ENCODE data around the gene FAM237A. TPM values are rescaled to one million over a fixed set of nuclear protein-coding genes. Genes with fewer than 3 reads are reported as not detected.

The FAM237A gene
- total RNA-seq (2021) = not detected in 2 replicates
- not detected for Bru-seq, nascent RNA
- not detected for BruChase-seq, experiment 1, labeled RNA remaining after a 2-hour chase
- BruChase-seq, experiment 2, labeled RNA remaining after a 6-hour chase = not detected
- long read RNA-seq = 0 reads

DNA sequence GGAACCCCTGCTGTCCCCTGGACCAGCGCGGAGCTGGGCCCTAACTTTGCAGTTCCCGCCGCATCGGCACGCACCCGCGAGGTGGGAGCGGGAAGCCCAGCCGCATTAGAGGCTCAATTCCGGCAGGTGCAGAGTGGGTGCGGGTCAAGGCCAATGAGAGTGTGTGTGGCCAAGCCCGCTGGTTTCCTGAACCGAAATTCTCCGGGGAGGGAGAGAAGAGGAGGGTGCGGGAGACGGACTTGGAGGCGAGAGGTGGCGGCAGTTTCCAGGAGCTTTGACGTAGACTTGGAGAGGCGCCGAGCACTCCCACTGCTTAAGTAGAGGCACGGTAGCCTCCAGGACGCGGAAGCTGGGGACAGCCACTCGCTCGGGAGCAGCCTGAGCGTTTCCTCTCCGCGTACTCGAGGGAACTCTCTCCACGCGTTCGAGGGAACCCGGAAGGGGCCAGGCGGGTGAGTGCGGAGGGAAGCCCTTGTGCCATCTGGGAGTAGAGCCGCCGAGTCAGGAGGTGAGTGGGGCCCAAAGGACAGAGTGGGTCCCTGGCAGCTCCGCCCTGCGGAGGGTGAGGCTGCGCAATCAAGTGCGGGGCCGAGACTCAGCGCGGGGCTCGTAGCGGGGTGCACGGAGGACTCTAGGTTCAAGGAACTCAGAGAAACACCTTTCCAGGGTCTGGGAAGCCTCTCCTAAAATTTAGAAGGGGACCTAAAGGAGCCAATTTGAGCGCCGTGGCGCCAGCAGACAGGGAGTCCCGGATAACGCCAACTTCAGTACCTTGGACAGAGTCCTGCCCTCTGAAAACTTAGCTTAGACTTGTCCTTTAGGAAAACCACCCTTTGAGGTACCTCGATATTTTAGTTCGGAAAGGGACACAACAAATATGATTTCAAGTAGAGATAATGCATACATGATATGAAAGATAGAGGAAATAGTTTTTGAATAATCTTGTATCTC, at the start of gene FAM237A:
Gene FAM237A, plus strand, starts transcription at position 413 of the 951 bp plus-strand sequence. CDS start 1,750 bp downstream, outside the sequence.
- ChIA-PET CTCF (no interaction called here), POLR2A (ENCODE audit: low non-redundant PET) (no interaction called here)
- TF ChIP-seq, protein P1, sequence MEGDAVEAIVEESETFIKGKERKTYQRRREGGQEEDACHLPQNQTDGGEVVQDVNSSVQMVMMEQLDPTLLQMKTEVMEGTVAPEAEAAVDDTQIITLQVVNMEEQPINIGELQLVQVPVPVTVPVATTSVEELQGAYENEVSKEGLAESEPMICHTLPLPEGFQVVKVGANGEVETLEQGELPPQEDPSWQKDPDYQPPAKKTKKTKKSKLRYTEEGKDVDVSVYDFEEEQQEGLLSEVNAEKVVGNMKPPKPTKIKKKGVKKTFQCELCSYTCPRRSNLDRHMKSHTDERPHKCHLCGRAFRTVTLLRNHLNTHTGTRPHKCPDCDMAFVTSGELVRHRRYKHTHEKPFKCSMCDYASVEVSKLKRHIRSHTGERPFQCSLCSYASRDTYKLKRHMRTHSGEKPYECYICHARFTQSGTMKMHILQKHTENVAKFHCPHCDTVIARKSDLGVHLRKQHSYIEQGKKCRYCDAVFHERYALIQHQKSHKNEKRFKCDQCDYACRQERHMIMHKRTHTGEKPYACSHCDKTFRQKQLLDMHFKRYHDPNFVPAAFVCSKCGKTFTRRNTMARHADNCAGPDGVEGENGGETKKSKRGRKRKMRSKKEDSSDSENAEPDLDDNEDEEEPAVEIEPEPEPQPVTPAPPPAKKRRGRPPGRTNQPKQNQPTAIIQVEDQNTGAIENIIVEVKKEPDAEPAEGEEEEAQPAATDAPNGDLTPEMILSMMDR (conservative IDR thresholded peaks at IDR 0.05; ENCODE audit: low read depth, low read length) = no peak
- TF ChIP-seq EZH2 (IDR thresholded peaks at IDR 0.05; ENCODE audit: borderline replicate concordance, low read depth, low read length, poor library complexity, severe bottlenecking) = peak; percentile 19
- DNase-seq (ENCODE audit: low spot score) = peak; percentile 72
- Histone ChIP-seq H3K36me3 (ENCODE audit: insufficient read depth, low read length, poor library complexity, severe bottlenecking) (no peaks in the 10 kb centered on the region), H3K4me1 (ENCODE audit: insufficient read depth, low read length, poor library complexity, severe bottlenecking) (no peaks in the 10 kb centered on the region), H3K27me3 (replicated peaks; ENCODE audit: insufficient read depth, low read depth, low read length, poor library complexity) (peaks cover 50% of the 10 kb centered on the region), H3K9me3 (ENCODE audit: low read depth, low read length, poor library complexity, severe bottlenecking) (no peaks in the 10 kb centered on the region), H3K4me3 (ENCODE audit: low read depth, low read length, poor library complexity, severe bottlenecking) (no peak within 1 kb of the TSS), H3K27ac (ENCODE audit: low read depth, low read length, poor library complexity, severe bottlenecking) (no peak within 1 kb of the TSS)
- no TSS peak for BruUV-seq (replicated peaks)
- intact Hi-C loops (cut with micrococcal nuclease; ENCODE audit: unreplicated experiment) = no loop called here

DNA sequence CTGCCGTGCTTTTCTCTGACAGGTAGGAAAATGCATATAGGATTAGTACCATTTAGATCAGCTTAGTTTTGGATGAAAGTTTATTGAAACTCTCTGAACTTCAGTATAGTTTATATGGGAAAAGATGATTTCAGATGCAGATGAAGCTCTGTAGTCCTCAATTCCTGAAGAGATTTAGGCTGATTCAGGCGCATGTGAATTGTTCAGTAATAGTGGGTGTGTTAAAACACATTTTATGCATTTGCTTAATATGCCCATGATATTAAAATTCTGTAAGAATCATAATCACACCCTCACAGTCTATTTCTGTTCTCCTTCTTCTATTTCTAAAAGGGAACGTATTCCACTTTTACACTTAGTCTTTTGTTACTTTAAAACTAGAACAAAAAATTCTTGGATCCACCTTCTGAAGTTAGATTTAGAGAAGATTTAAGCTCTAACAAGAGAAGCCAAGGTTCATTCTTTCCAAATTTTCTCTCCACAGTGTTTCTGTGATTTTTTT, 44.5 kb upstream of the FAM237A start:
- CTCF ChIA-PET = no interaction called here
- no peak overlapping the region for H3K4me3 ChIP-seq (ENCODE audit: low read depth, low read length, poor library complexity, severe bottlenecking)
- H3K36me3 ChIP-seq (ENCODE audit: insufficient read depth, low read length, poor library complexity, severe bottlenecking) = no peaks in the 10 kb centered on the region
- no peaks in the 10 kb centered on the region for H3K9me3 ChIP-seq (ENCODE audit: low read depth, low read length, poor library complexity, severe bottlenecking)
- H3K4me1 ChIP-seq (ENCODE audit: insufficient read depth, low read length, poor library complexity, severe bottlenecking) = no peaks in the 10 kb centered on the region
- H3K27ac ChIP-seq (ENCODE audit: low read depth, low read length, poor library complexity, severe bottlenecking) = no peak overlapping the region
- no peak for TF ChIP-seq EZH2 (IDR thresholded peaks at IDR 0.05; ENCODE audit: borderline replicate concordance, low read depth, low read length, poor library complexity, severe bottlenecking)
- TF ChIP-seq, protein P1 (conservative IDR thresholded peaks at IDR 0.05; ENCODE audit: low read depth, low read length) = no peak
- no peak for DNase-seq (ENCODE audit: low spot score)
- H3K27me3 ChIP-seq (replicated peaks; ENCODE audit: insufficient read depth, low read depth, low read length, poor library complexity) = no peaks in the 10 kb centered on the region
- BruUV-seq (replicated peaks) = no TSS peak
- POLR2A ChIA-PET (ENCODE audit: low non-redundant PET) = no interaction called here
- intact Hi-C loops (cut with micrococcal nuclease; ENCODE audit: unreplicated experiment) = no loop called here

DNA sequence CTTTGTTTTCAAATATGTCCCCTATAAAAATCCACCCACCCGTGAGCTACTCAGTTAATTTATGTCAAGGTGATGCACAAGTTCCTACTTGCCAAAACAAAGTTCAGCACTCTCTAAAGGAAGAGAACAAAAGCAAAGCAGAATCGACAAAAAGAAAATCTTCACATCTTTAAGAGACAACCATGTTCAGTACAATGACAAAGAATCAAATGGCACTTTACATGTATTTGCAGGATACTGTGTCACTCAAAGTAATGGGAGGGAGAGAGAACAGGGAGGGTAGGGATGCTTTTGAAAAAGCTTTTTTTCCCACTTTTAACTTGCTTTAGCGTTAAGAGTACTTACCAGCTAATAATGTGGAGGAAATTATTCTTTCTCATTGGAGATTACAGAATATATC, 39.0 kb upstream of the FAM237A start:
- Histone ChIP-seq H3K27me3 (replicated peaks; ENCODE audit: insufficient read depth, low read depth, low read length, poor library complexity) (peaks cover 8% of the 10 kb centered on the region), H3K4me3 (ENCODE audit: low read depth, low read length, poor library complexity, severe bottlenecking) (no peak overlapping the region), H3K9me3 (ENCODE audit: low read depth, low read length, poor library complexity, severe bottlenecking) (no peaks in the 10 kb centered on the region), H3K4me1 (ENCODE audit: insufficient read depth, low read length, poor library complexity, severe bottlenecking) (no peaks in the 10 kb centered on the region), H3K27ac (ENCODE audit: low read depth, low read length, poor library complexity, severe bottlenecking) (no peak overlapping the region), H3K36me3 (ENCODE audit: insufficient read depth, low read length, poor library complexity, severe bottlenecking) (no peaks in the 10 kb centered on the region)
- POLR2A ChIA-PET (ENCODE audit: low non-redundant PET) = no interaction called here
- intact Hi-C loops (cut with micrococcal nuclease; ENCODE audit: unreplicated experiment) = no loop called here
- no TSS peak for BruUV-seq (replicated peaks)
- no peak for DNase-seq (ENCODE audit: low spot score)
- CTCF ChIA-PET = no interaction called here
- TF ChIP-seq, protein P1 (conservative IDR thresholded peaks at IDR 0.05; ENCODE audit: low read depth, low read length) = no peak
- no peak for TF ChIP-seq EZH2 (IDR thresholded peaks at IDR 0.05; ENCODE audit: borderline replicate concordance, low read depth, low read length, poor library complexity, severe bottlenecking)
